Small intestine (tissue), 7 donors: ENCODE measurements around the gene RHBDD1. TPM values are rescaled to one million over a fixed set of nuclear protein-coding genes. Genes with fewer than 3 reads are reported as not detected.

Experiments used
- DNase-seq, 2 donors: peaks; one replicate each; pipeline versions ENCODE4 v3.0.0 to v3.0.0-alpha.2; 2013
- FAIRE-seq: peaks from 2 replicates; lab custom pipeline; 2012; peaks lifted over from hg19 to GRCh38; lab: Jason Lieb, UNC
- H3K27ac ChIP-seq, 3 donors: one replicate each; pipeline ENCODE4 v1.5.1; 2013; ENCODE audit warnings: low read length in 2 of 3, mild to moderate bottlenecking in 2 of 3, control low read depth in 1 of 3, inconsistent platforms in 1 of 3, low read depth in 1 of 3, moderate library complexity in 1 of 3
- H3K27me3 ChIP-seq, 3 donors: one replicate each; pipeline ENCODE4 v1.6.1; 2013; ENCODE audit warnings: low read length in 3 of 3, inconsistent platforms in 1 of 3; ENCODE audit not compliant: control insufficient read depth in 3 of 3, insufficient read depth in 3 of 3
- H3K36me3 ChIP-seq, 3 donors: one replicate each; pipeline ENCODE4 v1.6.1; 2013; ENCODE audit warnings: low read length in 3 of 3, inconsistent platforms in 1 of 3, low read depth in 1 of 3, mild to moderate bottlenecking in 1 of 3, moderate library complexity in 1 of 3; ENCODE audit not compliant: control insufficient read depth in 3 of 3, insufficient read depth in 2 of 3
- H3K4me1 ChIP-seq, 3 donors: one replicate each; pipeline ENCODE4 v1.6.1; 2013; ENCODE audit warnings: low read length in 2 of 3, inconsistent platforms in 1 of 3, low read depth in 1 of 3, mild to moderate bottlenecking in 1 of 3, moderate library complexity in 1 of 3; ENCODE audit not compliant: control insufficient read depth in 3 of 3, insufficient read depth in 2 of 3
- H3K4me3 ChIP-seq, 3 donors: one replicate each; pipeline ENCODE4 v1.5.1; 2013; ENCODE audit warnings: low read length in 3 of 3, control low read depth in 1 of 3, inconsistent platforms in 1 of 3, low read depth in 1 of 3, mild to moderate bottlenecking in 1 of 3, moderate library complexity in 1 of 3
- H3K9me3 ChIP-seq, 2 donors: one replicate each; pipeline ENCODE4 v1.6.1; 2013; ENCODE audit warnings: low read depth in 1 of 2, low read length in 1 of 2; ENCODE audit not compliant: control insufficient read depth in 2 of 2, insufficient read depth in 1 of 2
- WGBS, 3 donors: extraction: QIAGEN DNeasy Blood & Tissue Kit; methylation state at CpG; one replicate each; pipeline ENCODE4 v1.1.7; 2013; 5-methylcytosine and 5-hydroxymethylcytosine counted together
- polyA plus RNA-seq, 4 donors: library from polyadenylated mRNA; stranded (reverse) in 3 of 4; unstranded in 1 of 4; fragments of 200-250 nt in 3 of 4; fragments of 120-200 nt in 1 of 4; gene quantifications; one replicate each; pipeline versions ENCODE4 v1.2.1 to v1.2.3, GENCODE V29; 2013
- donor health status: healthy with polysubstance abuse.
- donor health status: control.
- donor health status: control.
- donor health status: Bipolar disorder and iron deficiency.
- donor health status: healthy.

RHBDD1 gene
- polyA plus RNA-seq, 4 donors = 3.1 to 23.4 (median 8.7) TPM

GRCh38 chr2:226860087-226860486 is 24.2 kb downstream of the RHBDD1 start:
- Histone ChIP-seq H3K27ac (no peak overlapping the region), H3K27me3 (no peaks in the 10 kb centered on the region), H3K4me1 (no peaks in the 10 kb centered on the region), H3K9me3 (peaks cover 0 to 2% of the 10 kb centered on the region in 2 donors), H3K36me3 (peaks cover 0 to 3% (median 0%) of the 10 kb centered on the region in 3 donors), H3K4me3 (no peak overlapping the region)
- DNase-seq (no peak), FAIRE-seq (no peak)

- WGBS, 3 donors = 50 to 76% (median 72%) methylated on average over 2 of the region's 2 CpGs
- Histone ChIP-seq H3K27ac (no peak overlapping the region), H3K4me3 (no peak overlapping the region), H3K27me3 (no peaks in the 10 kb centered on the region), H3K9me3 (peaks cover 0 to 2% of the 10 kb centered on the region in 2 donors), H3K4me1 (no peaks in the 10 kb centered on the region), H3K36me3 (peaks cover 0 to 5% (median 2%) of the 10 kb centered on the region in 3 donors)
- FAIRE-seq = no peak
- DNase-seq = no peak
These were observed 26.8 kb downstream of the RHBDD1 start for GRCh38 chr2:226862623-226863022.

GRCh38 chr2:226865273-226865672 is 29.4 kb downstream of the RHBDD1 start:
- no peaks in the 10 kb centered on the region for H3K27me3 ChIP-seq
- H3K36me3 ChIP-seq = peaks cover 0 to 14% (median 7%) of the 10 kb centered on the region in 3 donors
- no peaks in the 10 kb centered on the region for H3K4me1 ChIP-seq
- H3K9me3 ChIP-seq = peaks cover 0 to 2% of the 10 kb centered on the region in 2 donors
- 94 to 100% (median 96%) methylated on average over 1 of the region's 1 CpG for WGBS, 3 donors
- H3K4me3 ChIP-seq = no peak overlapping the region
- H3K27ac ChIP-seq = no peak overlapping the region
- DNase-seq = no peak
- no peak for FAIRE-seq

- H3K27ac ChIP-seq = no peak overlapping the region
- peaks cover 0 to 14% (median 7%) of the 10 kb centered on the region in 3 donors for H3K36me3 ChIP-seq
- no peak overlapping the region for H3K4me3 ChIP-seq
- DNase-seq (no peak), FAIRE-seq (no peak)
- peaks cover 0 to 2% of the 10 kb centered on the region in 2 donors for H3K9me3 ChIP-seq
- H3K4me1 ChIP-seq = no peaks in the 10 kb centered on the region
- no peaks in the 10 kb centered on the region for H3K27me3 ChIP-seq
- WGBS, 3 donors = 93 to 99% (median 97%) methylated on average over 6 of the region's 6 CpGs
These were observed 29.9 kb downstream of the RHBDD1 start for GRCh38 chr2:226865710-226866109.

- DNase-seq = no peak
- WGBS, 3 donors = 77 to 83% (median 77%) methylated on average over 7 of the region's 7 CpGs
- Histone ChIP-seq H3K36me3 (peaks cover 0 to 16% (median 7%) of the 10 kb centered on the region in 3 donors), H3K9me3 (no peaks in the 10 kb centered on the region), H3K4me1 (peaks cover 0 to 2% (median 0%) of the 10 kb centered on the region in 3 donors), H3K27ac (no peak overlapping the region), H3K4me3 (no peak overlapping the region), H3K27me3 (no peaks in the 10 kb centered on the region)
- no peak for FAIRE-seq
These were observed 32.7 kb downstream of the RHBDD1 start for GRCh38 chr2:226868331-226869162.

- peak in 1 of 2 donors; percentile 13 for DNase-seq
- H3K9me3 ChIP-seq = no peaks in the 10 kb centered on the region
- no peak for FAIRE-seq
- WGBS, 3 donors = 83 to 89% (median 83%) methylated on average over 5 of the region's 5 CpGs
- H3K36me3 ChIP-seq = peaks cover 0 to 17% (median 7%) of the 10 kb centered on the region in 3 donors
- no peak overlapping the region for H3K4me3 ChIP-seq
- H3K27ac ChIP-seq = no peak overlapping the region
- H3K27me3 ChIP-seq = no peaks in the 10 kb centered on the region
- H3K4me1 ChIP-seq = peaks cover 0 to 2% (median 0%) of the 10 kb centered on the region in 3 donors
These were observed 33.5 kb downstream of the RHBDD1 start for GRCh38 chr2:226869371-226869770.

- H3K27ac ChIP-seq = no peak overlapping the region
- FAIRE-seq (no peak), DNase-seq (no peak)
- no peaks in the 10 kb centered on the region for H3K9me3 ChIP-seq
- H3K4me3 ChIP-seq = no peak overlapping the region
- no peaks in the 10 kb centered on the region for H3K27me3 ChIP-seq
- H3K36me3 ChIP-seq = peaks cover 0 to 12% (median 2%) of the 10 kb centered on the region in 3 donors
- 68 to 86% (median 84%) methylated on average over 2 of the region's 2 CpGs for WGBS, 3 donors
- H3K4me1 ChIP-seq = peaks cover 0 to 2% (median 0%) of the 10 kb centered on the region in 3 donors
These were observed 37.3 kb downstream of the RHBDD1 start for GRCh38 chr2:226873051-226873620.

GRCh38 chr2:226873826-226874225 is 38.0 kb downstream of the RHBDD1 start:
- Histone ChIP-seq H3K4me1 (peaks cover 0 to 2% (median 0%) of the 10 kb centered on the region in 3 donors), H3K4me3 (no peak overlapping the region), H3K9me3 (no peaks in the 10 kb centered on the region), H3K27ac (no peak overlapping the region), H3K36me3 (peaks cover 2 to 12% (median 4%) of the 10 kb centered on the region in 3 donors), H3K27me3 (no peaks in the 10 kb centered on the region)
- DNase-seq (no peak), FAIRE-seq (no peak)
- 82 to 86% (median 85%) methylated on average over 1 of the region's 1 CpG for WGBS, 3 donors
